Tibial artery (tissue), 4 donors: ENCODE results near the gene FAM193A.
"Not testable (repeated sequence)": the region's sequence is repeated elsewhere in the genome, so short reads cannot be mapped to it uniquely, and the experiment has no call there.

Experiments
- DNase-seq, 2 donors: peaks; one replicate each; pipeline ENCODE4 v3.0.0-alpha.2; 2019
- H3K27ac ChIP-seq, 2 donors: fragments of 200-600 bp; sonication (generic) in 1 of 2; 1 replicate in 1 of 2; 2 replicates in 1 of 2; pipeline ENCODE4 v1.5.1; 2018 to 2019; ENCODE audit warnings: mild to moderate bottlenecking in 1 of 2
- H3K27me3 ChIP-seq, 2 donors: fragments of 200-600 bp; sonication (generic) in 1 of 2; one replicate each; pipeline versions ENCODE4 v1.5.1 to v1.6.0; 2016 to 2019
- H3K36me3 ChIP-seq, 3 donors: fragments of 200-600 bp; sonication (generic) in 2 of 3; one replicate each; pipeline ENCODE4 v1.5.1; 2016 to 2019; ENCODE audit warnings: mild to moderate bottlenecking in 2 of 3
- H3K4me1 ChIP-seq, 4 donors: fragments of 200-600 bp; sonication (generic) in 2 of 4; 1 replicate in 3 of 4; 2 replicates in 1 of 4; pipeline ENCODE4 v1.5.1; 2016 to 2019
- H3K4me3 ChIP-seq, 2 donors: fragments of 200-600 bp; sonication (generic) in 1 of 2; 1 replicate in 1 of 2; 2 replicates in 1 of 2; pipeline ENCODE4 v1.5.1; 2018 to 2019; ENCODE audit warnings: mild to moderate bottlenecking in 2 of 2
- H3K9me3 ChIP-seq, 3 donors: fragments of 200-600 bp; sonication (generic) in 1 of 3; one replicate each; pipeline ENCODE4 v1.5.1; 2016 to 2019
- CTCF ChIP-seq, 2 experiments: fragments of 200-600 bp in 1 of 2; fragments of 450-650 bp in 1 of 2; IDR thresholded peaks; one replicate each; pipeline ENCODE4 v1.5.1; 2017 to 2019; ENCODE audit warnings: antibody characterized with exemption in 2 of 2, mild to moderate bottlenecking in 1 of 2, moderate library complexity in 1 of 2
- intact Hi-C: fragments of 100-400 bp; cut with DNase I; formaldehyde crosslinking; loops from one replicate; pipeline ENCODE4 v1.15.0; 2023; ENCODE audit warnings: low total_unique reads

The FAM193A gene

GRCh38 chr4:2591189-2591588 lies 54.7 kb downstream of the FAM193A start:
- H3K27ac ChIP-seq, result no peak overlapping the region
- H3K36me3 ChIP-seq, result peaks cover 0 to 3% (median 2%) of the 10 kb centered on the region in 3 donors
- peaks cover 0 to 92% (median 34%) of the 10 kb centered on the region in 4 donors for H3K4me1 ChIP-seq
- intact Hi-C loops, result no loop called here
- no peaks in the 10 kb centered on the region for H3K9me3 ChIP-seq
- no peak for DNase-seq
- H3K27me3 ChIP-seq, result no peaks in the 10 kb centered on the region
- no peak overlapping the region for H3K4me3 ChIP-seq
- no peak for TF ChIP-seq CTCF (IDR thresholded peaks at IDR 0.05)

GRCh38 chr4:2592014-2592413 lies 55.6 kb downstream of the FAM193A start:
- DNase-seq, H3K9me3 ChIP-seq, H3K27me3 ChIP-seq, intact Hi-C loops, H3K27ac ChIP-seq, H3K4me3 ChIP-seq: not testable (repeated sequence)
- H3K4me1 ChIP-seq, result peaks cover 0 to 84% (median 31%) of the 10 kb centered on the region in 4 donors
- H3K36me3 ChIP-seq, result peaks cover 0 to 10% (median 6%) of the 10 kb centered on the region in 3 donors

- DNase-seq, result no peak
These were observed 56.1 kb downstream of the FAM193A start for GRCh38 chr4:2592572-2592971.

GRCh38 chr4:2593003-2593402 lies 56.6 kb downstream of the FAM193A start:
- no peak overlapping the region for H3K4me3 ChIP-seq
- peaks cover 0 to 83% (median 21%) of the 10 kb centered on the region in 4 donors for H3K4me1 ChIP-seq
- no peaks in the 10 kb centered on the region for H3K9me3 ChIP-seq
- intact Hi-C loops, result no loop called here
- H3K27ac ChIP-seq, result no peak overlapping the region
- peaks cover 0 to 10% (median 6%) of the 10 kb centered on the region in 3 donors for H3K36me3 ChIP-seq
- H3K27me3 ChIP-seq, result no peaks in the 10 kb centered on the region
- no peak for TF ChIP-seq CTCF (IDR thresholded peaks at IDR 0.05)
- no peak for DNase-seq

More at GRCh38 chr4:2592572-2592971, 56.1 kb downstream of the FAM193A start:
- H3K27ac ChIP-seq, result no peak overlapping the region
- intact Hi-C loops, result no loop called here
- H3K36me3 ChIP-seq, result peaks cover 0 to 10% (median 6%) of the 10 kb centered on the region in 3 donors
- H3K4me3 ChIP-seq, result no peak overlapping the region
- peaks cover 0 to 83% (median 26%) of the 10 kb centered on the region in 4 donors for H3K4me1 ChIP-seq
- TF ChIP-seq CTCF (IDR thresholded peaks at IDR 0.05), result no peak
- no peaks in the 10 kb centered on the region for H3K27me3 ChIP-seq
- H3K9me3 ChIP-seq, result no peaks in the 10 kb centered on the region

- Histone ChIP-seq H3K9me3 (no peaks in the 10 kb centered on the region), H3K4me3 (no peak overlapping the region), H3K4me1 (peaks cover 0 to 84% (median 27%) of the 10 kb centered on the region in 4 donors), H3K27me3 (no peaks in the 10 kb centered on the region), H3K27ac (no peak overlapping the region), H3K36me3 (peaks cover 0 to 19% (median 6%) of the 10 kb centered on the region in 3 donors)
- no peak for TF ChIP-seq CTCF (IDR thresholded peaks at IDR 0.05)
- intact Hi-C loops, result no loop called here
- DNase-seq, result no peak
These were observed 59.0 kb downstream of the FAM193A start for GRCh38 chr4:2595436-2595835.

GRCh38 chr4:2595952-2596552 lies 59.6 kb downstream of the FAM193A start:
- Histone ChIP-seq H3K36me3 (peaks cover 0 to 20% (median 6%) of the 10 kb centered on the region in 3 donors), H3K9me3 (no peaks in the 10 kb centered on the region), H3K27me3 (no peaks in the 10 kb centered on the region), H3K4me3 (no peak overlapping the region), H3K4me1 (peaks cover 0 to 78% (median 25%) of the 10 kb centered on the region in 4 donors), H3K27ac (no peak overlapping the region)
- no peak for DNase-seq
- no peak for TF ChIP-seq CTCF (IDR thresholded peaks at IDR 0.05)
- intact Hi-C loops, result no loop called here
